GM21529 (cell line): Measurements from ENCODE around the gene IER5L.
"Not testable (repeated sequence)": the region's sequence is repeated elsewhere in the genome, so short reads cannot be mapped to it uniquely, and the experiment has no call there.

Experiments used
- ATAC-seq: cut with Tn5 transposase; IDR thresholded peaks from one replicate; pipeline ENCODE4 v1.9.1; 2021; ENCODE audit not compliant: unreplicated experiment

IER5L gene

GRCh38 chr9:129203556-129203909 is 25.5 kb upstream of the IER5L start:
- ATAC-seq, result no peak

- ATAC-seq, result peak; percentile 94
Observed at GRCh38 chr9:129202613-129203555, 24.8 kb upstream of the IER5L start.

- no peak for ATAC-seq
Observed at GRCh38 chr9:129201866-129202265, 23.8 kb upstream of the IER5L start.

GRCh38 chr9:129201289-129201688 is 23.2 kb upstream of the IER5L start:
- no peak for ATAC-seq

GRCh38 chr9:129200255-129200654 is 22.2 kb upstream of the IER5L start:
- ATAC-seq, result no peak

- ATAC-seq, result no peak
Observed at GRCh38 chr9:129199044-129199435, 21.0 kb upstream of the IER5L start.

- ATAC-seq, result no peak
Observed at GRCh38 chr9:129198319-129199043, 20.4 kb upstream of the IER5L start.

- no peak for ATAC-seq
Observed at GRCh38 chr9:129197978-129198318, 19.9 kb upstream of the IER5L start.

- ATAC-seq, result not testable (repeated sequence)
Observed at GRCh38 chr9:129197045-129197444, 19.0 kb upstream of the IER5L start.

GRCh38 chr9:129195606-129196005 is 17.5 kb upstream of the IER5L start:
- no peak for ATAC-seq

- no peak for ATAC-seq
Observed at GRCh38 chr9:129194221-129194620, 16.2 kb upstream of the IER5L start.

- ATAC-seq, result no peak
Observed at GRCh38 chr9:129193655-129194054, 15.6 kb upstream of the IER5L start.

GRCh38 chr9:129191234-129191633 is 13.2 kb upstream of the IER5L start:
- no peak for ATAC-seq

- not testable (repeated sequence) for ATAC-seq
Observed at GRCh38 chr9:129189971-129190370, 11.9 kb upstream of the IER5L start.

- no peak for ATAC-seq
Observed at GRCh38 chr9:129187042-129187441, 9.0 kb upstream of the IER5L start.

GRCh38 chr9:129185991-129186390 is 7.9 kb upstream of the IER5L start:
- no peak for ATAC-seq

- ATAC-seq, result no peak
Observed at GRCh38 chr9:129185402-129185801, 7.3 kb upstream of the IER5L start.

- ATAC-seq, result no peak
Observed at GRCh38 chr9:129184596-129185122, 6.6 kb upstream of the IER5L start.

- ATAC-seq, result no peak
Observed at GRCh38 chr9:129184219-129184524, 6.1 kb upstream of the IER5L start.

GRCh38 chr9:129183495-129184218 is 5.6 kb upstream of the IER5L start:
- ATAC-seq, result no peak

GRCh38 chr9:129182625-129183494 is 4.8 kb upstream of the IER5L start:
- ATAC-seq, result no peak
